GM12873 (cell line): ENCODE results near the gene ACLY.

Experiments used
- CTCF ChIP-seq: IDR thresholded peaks from 2 replicates; pipeline ENCODE4 v1.5.1; 2012; ENCODE audit warnings: low read depth, mild to moderate bottlenecking, moderate library complexity, low read length, control low read depth; ENCODE audit not compliant: insufficient read depth; ENCODE audit errors: missing control alignments

Gene ACLY

DNA sequence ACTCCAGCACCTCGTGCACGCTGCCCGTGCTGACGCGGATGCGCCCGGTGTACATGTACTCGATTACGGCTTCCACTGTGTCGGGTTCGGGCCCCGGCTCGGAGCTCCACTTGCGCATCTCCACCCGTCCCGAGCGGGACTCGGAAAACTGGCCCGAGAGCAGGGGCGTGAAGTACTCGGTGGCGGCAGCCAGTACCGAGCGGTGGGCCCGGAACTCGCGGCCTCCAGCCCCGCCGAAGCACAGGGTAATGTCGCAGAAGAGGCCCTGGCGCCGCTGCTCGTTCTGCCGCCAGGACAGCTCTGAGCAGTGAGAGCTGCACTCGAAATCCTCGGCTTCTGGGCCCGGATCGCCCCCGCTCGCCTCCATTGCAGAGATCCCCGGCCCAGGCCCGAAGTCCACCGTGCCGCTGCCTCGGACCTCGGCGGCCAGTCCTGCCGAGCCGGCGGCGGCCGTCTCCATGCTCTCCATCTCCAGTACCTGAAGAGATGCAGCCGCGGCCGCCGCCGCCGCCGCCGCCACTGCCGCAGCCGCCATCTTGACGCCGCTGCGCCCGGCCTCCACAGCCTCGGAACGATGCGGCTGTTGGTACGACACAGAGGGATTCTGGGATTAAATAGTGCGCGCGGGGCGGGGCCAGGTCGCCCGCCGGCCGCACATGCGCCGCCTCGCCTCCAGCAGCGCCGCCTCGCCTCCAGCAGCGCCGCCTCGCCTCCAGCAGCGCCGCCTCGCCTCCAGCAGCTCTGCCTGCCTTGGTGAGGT lies 53.7 kb downstream of the ACLY start, which contains the start of gene KLHL11:
TSS of gene KLHL11 (minus strand) at position 588 of the 760 bp plus-strand sequence. CDS start at position 535, 53 bp downstream.
- no peak for TF ChIP-seq CTCF

- no peak for TF ChIP-seq CTCF
Measured at GRCh38 chr17:41864498-41864835, 54.3 kb downstream of the ACLY start.

GRCh38 chr17:41863074-41863848 lies 55.5 kb downstream of the ACLY start:
- TF ChIP-seq CTCF, result no peak

DNA sequence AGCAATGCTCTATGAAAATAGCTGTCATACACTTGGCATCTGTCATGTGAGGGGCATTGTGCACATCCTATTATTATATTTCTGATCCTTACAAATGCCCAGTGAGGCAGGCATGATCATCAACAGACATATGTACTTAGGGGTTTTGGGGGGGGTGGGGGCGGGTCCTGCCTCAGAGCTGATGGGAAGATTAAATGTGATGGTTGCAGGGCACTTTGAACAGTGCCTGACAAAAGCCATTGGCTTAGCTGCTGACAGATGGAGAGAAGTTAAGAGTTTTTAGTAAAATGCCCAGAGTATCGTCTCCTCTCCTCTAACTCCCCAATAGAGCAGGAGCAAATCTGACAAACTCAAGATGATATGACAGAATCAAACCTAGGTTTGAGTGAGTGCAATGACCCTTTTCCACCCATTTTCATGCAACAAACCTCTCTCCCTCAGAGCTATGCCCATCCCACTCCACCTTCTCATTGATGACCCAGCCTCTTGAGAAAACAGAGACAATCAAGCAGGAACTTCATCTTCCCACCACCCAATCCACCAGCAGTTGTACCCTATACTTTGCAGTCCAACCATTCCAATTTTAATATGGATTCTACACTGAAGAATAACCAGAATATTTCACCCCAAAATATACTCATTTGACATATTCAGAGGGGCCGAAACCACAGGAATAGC lies 58.4 kb downstream of the ACLY start:
- TF ChIP-seq CTCF, result no peak

- no peak for TF ChIP-seq CTCF
Measured at GRCh38 chr17:41849251-41849990, 69.3 kb downstream of the ACLY start.

- no peak for TF ChIP-seq CTCF
Measured at GRCh38 chr17:41848788-41849187, 70.0 kb downstream of the ACLY start.
